ENCODE results near the gene BRIP1.

DNA sequence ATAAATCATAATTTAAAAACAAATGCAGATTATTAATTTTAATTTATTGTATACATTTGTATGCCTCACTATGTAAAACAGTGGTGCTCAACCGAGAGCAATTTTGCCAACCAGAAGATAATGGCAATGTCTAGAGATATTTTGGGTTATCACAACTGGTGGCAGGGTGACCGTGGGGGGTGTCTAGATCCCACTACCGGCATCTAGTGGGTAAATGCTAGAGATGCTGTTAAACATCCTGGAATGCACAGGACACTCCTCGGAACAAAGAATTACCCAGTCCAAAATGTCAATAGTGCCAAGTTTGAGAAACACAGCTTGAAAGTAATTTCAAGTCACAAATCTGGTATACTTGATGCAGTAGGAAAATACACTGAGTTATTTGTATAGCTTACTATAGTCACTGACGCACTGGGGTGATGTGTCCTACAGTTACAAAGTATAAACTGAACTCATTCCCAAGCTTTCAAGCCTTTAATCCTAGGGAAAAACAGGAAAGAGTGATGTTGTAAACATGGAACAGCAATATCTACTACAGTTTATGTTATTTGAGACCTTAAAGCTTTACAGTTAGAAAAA is 133.5 kb downstream of the BRIP1 start:
- TF ChIP-seq POLR2A (IDR thresholded peaks at IDR 0.05): no peak
- TF ChIP-seq CTCF (IDR thresholded peaks at IDR 0.05 in 8 of 11, conservative IDR thresholded peaks at IDR 0.05 in 3 of 11): no peak
- TF ChIP-seq POLR2AphosphoS5 (IDR thresholded peaks at IDR 0.05): no peak
